OCI-LY7 (cell line): ENCODE data around the gene GLB1L2.

Experiments used
- EZH2phosphoT487 ChIP-seq: fragments of 200-600 bp; sonication (generic); IDR thresholded peaks from 2 replicates; pipeline ENCODE4 v1.6.1; 2018; ENCODE audit warnings: low read depth, borderline replicate concordance, mild to moderate bottlenecking, mixed run types, antibody characterized with exemption, low read length, moderate library complexity, mixed read lengths
- TF ChIP-seq, protein P1 (sequence below): fragments of 200-600 bp; sonication (generic); conservative IDR thresholded peaks from 2 replicates; pipeline ENCODE4 v1.5.1; 2014; ENCODE audit warnings: mild to moderate bottlenecking, antibody characterized with exemption, low read length, moderate library complexity, mixed read lengths

GRCh38 chr11:134402910-134403309 lies 71.1 kb downstream of the GLB1L2 start:
- TF ChIP-seq, protein P1, sequence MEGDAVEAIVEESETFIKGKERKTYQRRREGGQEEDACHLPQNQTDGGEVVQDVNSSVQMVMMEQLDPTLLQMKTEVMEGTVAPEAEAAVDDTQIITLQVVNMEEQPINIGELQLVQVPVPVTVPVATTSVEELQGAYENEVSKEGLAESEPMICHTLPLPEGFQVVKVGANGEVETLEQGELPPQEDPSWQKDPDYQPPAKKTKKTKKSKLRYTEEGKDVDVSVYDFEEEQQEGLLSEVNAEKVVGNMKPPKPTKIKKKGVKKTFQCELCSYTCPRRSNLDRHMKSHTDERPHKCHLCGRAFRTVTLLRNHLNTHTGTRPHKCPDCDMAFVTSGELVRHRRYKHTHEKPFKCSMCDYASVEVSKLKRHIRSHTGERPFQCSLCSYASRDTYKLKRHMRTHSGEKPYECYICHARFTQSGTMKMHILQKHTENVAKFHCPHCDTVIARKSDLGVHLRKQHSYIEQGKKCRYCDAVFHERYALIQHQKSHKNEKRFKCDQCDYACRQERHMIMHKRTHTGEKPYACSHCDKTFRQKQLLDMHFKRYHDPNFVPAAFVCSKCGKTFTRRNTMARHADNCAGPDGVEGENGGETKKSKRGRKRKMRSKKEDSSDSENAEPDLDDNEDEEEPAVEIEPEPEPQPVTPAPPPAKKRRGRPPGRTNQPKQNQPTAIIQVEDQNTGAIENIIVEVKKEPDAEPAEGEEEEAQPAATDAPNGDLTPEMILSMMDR, result no peak
- no peak for TF ChIP-seq EZH2phosphoT487
